OCI-LY3 (cell line): ENCODE measurements around the gene UPK2.
"Not testable (repeated sequence)": the region's sequence is repeated elsewhere in the genome, so short reads cannot be mapped to it uniquely, and the experiment has no call there.

ENCODE experiments used
- H2AFZ ChIP-seq: fragments of 200-600, 300-600 bp; shearing (Covaris generic); 2 replicates; pipeline ENCODE4 v1.6.0; 2014; ENCODE audit warnings: antibody characterized with exemption, low read depth, low read length
- H3K27ac ChIP-seq: fragments of 200-600, 300-600 bp; sonication (generic); 2 replicates; pipeline ENCODE4 v1.5.1; 2014; ENCODE audit warnings: mild to moderate bottlenecking, low read length, moderate library complexity, mixed read lengths
- H3K27me3 ChIP-seq: fragments of 200-600, 300-600 bp; sonication (generic); 2 replicates; pipeline ENCODE4 v1.6.1; 2014; ENCODE audit warnings: low read depth, low read length, mixed read lengths
- H3K36me3 ChIP-seq: fragments of 200-600, 300-600 bp; sonication (generic); replicated peaks from 2 replicates; pipeline ENCODE3; 2014; ENCODE audit warnings: low read depth, low read length, mixed read lengths
- H3K4me1 ChIP-seq: fragments of 300-600, 200-600 bp; sonication (generic); 2 replicates; pipeline ENCODE4 v1.6.1; 2014; ENCODE audit warnings: low read length, mixed read lengths
- H3K4me2 ChIP-seq: fragments of 200-600, 300-600 bp; sonication (generic); 2 replicates; pipeline ENCODE4 v1.6.1; 2014; ENCODE audit warnings: low read length, mixed read lengths
- H3K4me3 ChIP-seq: fragments of 300-600, 200-600 bp; sonication (generic); 2 replicates; pipeline ENCODE4 v1.5.1; 2014; ENCODE audit warnings: antibody characterized with exemption, mild to moderate bottlenecking, low read length, moderate library complexity
- H3K79me2 ChIP-seq: fragments of 300-600, 200-600 bp; shearing (Covaris generic); 2 replicates; pipeline ENCODE4 v1.6.1; 2014; ENCODE audit warnings: mild to moderate bottlenecking, low read length, mixed read lengths
- H3K9ac ChIP-seq: fragments of 300-600, 200-600 bp; shearing (Covaris generic); 2 replicates; pipeline ENCODE4 v1.6.0; 2014; ENCODE audit warnings: mild to moderate bottlenecking, low read length, moderate library complexity
- H3K9me3 ChIP-seq: fragments of 200-600, 300-600 bp; shearing (Covaris generic); 2 replicates; pipeline ENCODE4 v1.6.1; 2014; ENCODE audit warnings: low read length, mixed read lengths; ENCODE audit not compliant: insufficient read depth
- H4K20me1 ChIP-seq: fragments of 200-600, 300-600 bp; sonication (generic); 2 replicates; pipeline ENCODE4 v1.6.1; 2016; ENCODE audit warnings: low read length, mixed read lengths; ENCODE audit not compliant: insufficient read depth
- CTCF ChIP-seq: fragments of 200-600, 300-600 bp; sonication (generic); IDR thresholded peaks from 2 replicates; pipeline ENCODE4 v1.5.1; 2014; ENCODE audit warnings: antibody characterized with exemption, low read length, low read depth
- EZH2phosphoT487 ChIP-seq: fragments of 200-600 bp; shearing (Covaris generic); IDR thresholded peaks from 2 replicates; pipeline ENCODE4 v1.6.1; 2018; ENCODE audit warnings: antibody characterized with exemption, mixed run types, low read depth

UPK2 gene

GRCh38 chr11:118957968-118958367, 1.9 kb downstream of the UPK2 start:
- H3K9me3 ChIP-seq: no peaks in the 10 kb centered on the region
- peaks cover 9% of the 10 kb centered on the region for H3K27me3 ChIP-seq
- TF ChIP-seq CTCF (no peak), EZH2phosphoT487 (no peak)
- H2AFZ ChIP-seq: no peak overlapping the region
- H3K4me3 ChIP-seq: no peak overlapping the region
- H3K79me2 ChIP-seq: no peaks in the 10 kb centered on the region
- no peak overlapping the region for H3K9ac ChIP-seq
- no peaks in the 10 kb centered on the region for H3K4me1 ChIP-seq
- H3K27ac ChIP-seq: no peak overlapping the region
- no peak overlapping the region for H3K4me2 ChIP-seq
- H4K20me1 ChIP-seq: no peaks in the 10 kb centered on the region
- no peaks in the 10 kb centered on the region for H3K36me3 ChIP-seq

GRCh38 chr11:118958577-118958976, 2.5 kb downstream of the UPK2 start:
- H3K79me2 ChIP-seq: no peaks in the 10 kb centered on the region
- no peaks in the 10 kb centered on the region for H3K4me1 ChIP-seq
- H3K4me2 ChIP-seq: no peak overlapping the region
- peaks cover 5% of the 10 kb centered on the region; the same call in 1 of the 2 replicates for H3K27me3 ChIP-seq
- no peak overlapping the region for H3K4me3 ChIP-seq
- no peak overlapping the region for H2AFZ ChIP-seq
- H4K20me1 ChIP-seq: no peaks in the 10 kb centered on the region
- H3K36me3 ChIP-seq: no peaks in the 10 kb centered on the region
- TF ChIP-seq CTCF (no peak), EZH2phosphoT487 (no peak)
- H3K27ac ChIP-seq: no peak overlapping the region
- no peaks in the 10 kb centered on the region for H3K9me3 ChIP-seq
- H3K9ac ChIP-seq: no peak overlapping the region

DNA sequence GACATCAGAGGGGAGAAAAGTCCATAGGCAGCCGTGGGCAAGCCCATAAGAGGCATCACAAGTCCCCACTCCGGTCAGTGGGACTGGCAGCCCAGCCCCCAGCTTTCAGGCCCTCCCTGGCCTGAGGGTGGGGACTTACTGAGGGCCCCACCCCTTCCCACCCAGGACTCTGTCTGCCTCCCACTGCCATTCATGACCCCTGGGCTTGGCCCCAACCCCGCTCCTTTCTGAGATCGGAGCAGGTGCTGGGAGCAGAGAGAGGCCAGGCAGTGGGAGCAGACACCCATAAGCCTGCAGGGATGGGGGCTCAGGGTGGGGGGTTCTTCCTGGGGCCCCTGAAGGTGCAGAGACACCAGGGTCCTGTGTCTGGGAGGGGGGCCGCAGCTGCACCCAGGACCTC, 5.1 kb downstream of the UPK2 start:
- no peak for TF ChIP-seq EZH2phosphoT487
- Histone ChIP-seq H3K27ac (no peak overlapping the region), H3K4me1 (no peaks in the 10 kb centered on the region), H3K27me3 (no peaks in the 10 kb centered on the region), H3K9me3 (no peaks in the 10 kb centered on the region), H2AFZ (no peak overlapping the region), H3K36me3 (no peaks in the 10 kb centered on the region), H3K4me3 (no peak overlapping the region), H3K4me2 (no peak overlapping the region), H3K9ac (no peak overlapping the region), H4K20me1 (no peaks in the 10 kb centered on the region), H3K79me2 (no peaks in the 10 kb centered on the region)

DNA sequence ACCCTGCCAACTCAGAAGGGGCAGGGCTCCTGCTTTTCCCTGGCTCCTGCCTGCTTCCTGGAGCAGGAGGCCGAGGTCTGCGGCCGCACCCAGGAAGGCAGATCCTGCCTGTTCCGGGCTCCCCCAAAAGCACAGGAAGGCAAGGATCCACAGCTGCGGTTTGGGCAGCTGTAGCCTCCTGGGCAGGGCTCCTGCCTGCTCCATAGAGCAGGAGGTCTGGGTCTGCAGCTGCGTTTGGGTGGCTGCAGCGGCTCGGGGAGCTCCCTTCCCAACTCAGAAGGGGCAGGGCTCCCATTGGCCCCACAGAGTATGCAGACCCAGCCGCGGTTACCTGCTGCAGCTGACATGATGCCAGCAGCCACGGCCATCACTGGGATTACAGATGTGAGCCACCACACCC, 5.5 kb downstream of the UPK2 start:
- no peak overlapping the region for H3K4me2 ChIP-seq
- no peaks in the 10 kb centered on the region for H3K4me1 ChIP-seq
- no peak for TF ChIP-seq CTCF
- TF ChIP-seq EZH2phosphoT487: no peak
- no peak overlapping the region for H3K27ac ChIP-seq
- H3K9me3 ChIP-seq: no peaks in the 10 kb centered on the region
- H3K36me3 ChIP-seq: no peaks in the 10 kb centered on the region
- no peaks in the 10 kb centered on the region for H4K20me1 ChIP-seq
- H2AFZ ChIP-seq: no peak overlapping the region
- H3K9ac ChIP-seq: no peak overlapping the region
- no peaks in the 10 kb centered on the region for H3K79me2 ChIP-seq
- H3K4me3 ChIP-seq: no peak overlapping the region
- no peaks in the 10 kb centered on the region for H3K27me3 ChIP-seq

DNA sequence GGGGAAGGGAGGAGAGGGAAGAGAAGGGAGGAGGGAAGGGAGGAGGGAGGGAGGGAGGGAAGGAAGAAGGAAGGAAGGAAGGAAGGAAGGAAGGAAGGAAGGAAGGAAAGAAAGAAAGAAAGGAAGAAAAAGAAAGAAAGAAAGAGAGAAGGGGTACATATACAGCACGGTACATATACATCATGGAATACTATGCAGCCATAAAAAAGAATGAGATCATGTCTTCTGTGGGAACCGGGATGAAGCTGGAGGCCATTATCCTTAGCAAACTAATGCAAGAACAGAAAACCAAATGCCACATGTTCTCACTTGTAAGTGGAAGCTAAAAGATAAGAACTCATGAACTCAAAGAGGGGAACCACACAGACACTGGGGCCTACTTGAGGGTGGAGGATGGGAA, 13.4 kb downstream of the UPK2 start:
- not testable (repeated sequence) for H2AFZ ChIP-seq, H3K27me3 ChIP-seq, H4K20me1 ChIP-seq, H3K79me2 ChIP-seq, H3K27ac ChIP-seq, H3K4me1 ChIP-seq, H3K36me3 ChIP-seq, H3K4me3 ChIP-seq, H3K9ac ChIP-seq, H3K9me3 ChIP-seq, H3K4me2 ChIP-seq
